Pancreas (tissue), 10 donors: ENCODE results near the gene CDCA4. TPM values are rescaled to one million over a fixed set of nuclear protein-coding genes. Genes with fewer than 3 reads are reported as not detected.

Experiments
- ATAC-seq, 4 donors: fragments of 200-7000 bp; cut with Tn5 transposase; one replicate each; pipeline versions ENCODE4 v1.8.0 to v1.9.1; 2020; ENCODE audit warnings: mild to moderate bottlenecking in 4 of 4, moderate library complexity in 4 of 4
- DNase-seq, 6 donors: peaks; one replicate each; pipeline ENCODE4 v3.0.0-alpha.2; 2020
- FAIRE-seq: peaks from 2 replicates; lab custom pipeline; 2012; peaks lifted over from hg19 to GRCh38; lab: Jason Lieb, UNC
- H3K27ac ChIP-seq, 4 donors: fragments of 200-600 bp; sonication (generic); 1 replicate in 3 of 4; 2 replicates in 1 of 4; pipeline versions ENCODE4 v1.5.0 to v1.8.0; 2020
- H3K27me3 ChIP-seq, 4 donors: fragments of 200-600 bp; one replicate each; pipeline ENCODE4 v1.8.0; 2021
- H3K36me3 ChIP-seq, 3 donors: fragments of 200-600 bp; sonication (generic) in 1 of 3; one replicate each; pipeline versions ENCODE4 v1.5.0 to v1.8.0; 2020 to 2021
- H3K4me1 ChIP-seq, 3 donors: fragments of 200-600 bp; one replicate each; pipeline ENCODE4 v1.8.0; 2021
- H3K4me3 ChIP-seq, 4 donors: fragments of 200-600 bp; sonication (generic) in 2 of 4; one replicate each; pipeline versions ENCODE4 v1.5.0 to v1.8.0; 2020 to 2021
- H3K9me3 ChIP-seq, 4 donors: fragments of 200-600 bp; one replicate each; pipeline ENCODE4 v1.8.0; 2021
- WGBS, 2 donors: extraction: QIAGEN DNeasy Blood & Tissue Kit; methylation state at CpG; one replicate each; pipeline ENCODE4 v1.1.7; 2013; 5-methylcytosine and 5-hydroxymethylcytosine counted together
- intact Hi-C, 3 donors: fragments of 100-400 bp; cut with DNase I; formaldehyde crosslinking; loops; one replicate each; pipeline versions ENCODE4 v1.11.1 to v1.14.2; 2022
- polyA plus RNA-seq, 2 donors: library from polyadenylated mRNA; stranded (reverse); fragments of 200-250 nt; gene quantifications; one replicate each; pipeline ENCODE4 v1.2.3, GENCODE V29; 2013
- total RNA-seq, 6 donors: library from RNA; stranded (reverse); fragmentation: NEBNext Ultra II Directional in 4 of 6; extraction: Animal tissue kit (Norgen Biotek cat#: 25700) in 4 of 6; gene quantifications; one replicate each; pipeline versions ENCODE4 v1.2.1 to v1.2.4, GENCODE V29; 2021 to 2023
- TF ChIP-seq, protein P1 (sequence below), 4 donors: fragments of 200-600 bp; sonication (generic) in 3 of 4; IDR thresholded peaks; one replicate each; pipeline versions ENCODE4 v1.5.0 to v1.8.0; 2021; ENCODE audit warnings: antibody characterized with exemption in 4 of 4
- donor health status: healthy with polysubstance abuse.
- donor health status: DM: no; HTN: no; CAD: no; lungs with moderate emphysema.
- donor health status: DM: no; HTN: no; CAD: no.
- donor health status: control.
- donor health status: control.
- donor health status: Bipolar disorder and iron deficiency.
- donor health status: DM: yes; HTN: yes; CAD: no.
- donor health status: DM: no; HTN: no; CAD: no.
- donor health status: DM: no; HTN: no; CAD: no.
- donor health status: DM: yes; HTN: yes; CAD: no.

The CDCA4 gene
- total and polyA plus RNA-seq, 8 donors: 1.2 to 3.5 (median 2.7) TPM

DNA sequence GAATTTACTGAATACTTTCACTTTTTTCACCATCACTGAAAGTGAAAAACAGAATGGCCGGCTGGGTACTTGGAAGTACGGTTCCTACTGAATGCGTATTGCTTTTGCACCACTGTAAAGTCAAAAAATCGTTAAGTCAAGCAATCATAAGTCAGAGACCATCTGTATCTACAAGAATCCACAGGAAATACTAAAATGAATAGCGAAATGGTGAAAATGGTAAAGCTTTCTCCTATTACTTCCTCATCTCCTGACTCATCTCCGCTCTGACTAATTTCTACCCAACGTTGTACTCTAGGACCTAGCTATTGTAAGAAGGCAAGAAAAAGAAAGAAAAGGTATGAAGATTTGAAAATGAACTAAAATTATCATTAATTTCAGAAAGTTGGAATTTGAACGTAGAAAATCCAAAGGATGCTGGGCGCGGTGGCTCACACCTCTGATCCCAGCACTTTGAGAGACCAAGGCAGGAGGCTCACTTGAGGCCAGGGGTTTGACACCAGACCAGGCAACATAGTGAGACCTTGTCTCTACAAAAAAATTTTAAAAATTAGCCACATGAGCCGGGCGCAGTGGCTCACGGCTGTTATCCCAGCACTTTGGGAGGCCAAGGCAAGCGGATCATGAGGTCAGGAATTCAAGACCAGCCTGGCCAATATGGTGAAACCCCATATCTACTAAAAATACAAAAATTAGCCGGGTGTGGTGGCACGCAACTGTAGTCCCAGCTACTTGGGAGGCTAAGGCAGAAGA, 5.3 kb upstream of the CDCA4 start:
- FAIRE-seq: no peak
- H3K27ac ChIP-seq: no peak overlapping the region

DNA sequence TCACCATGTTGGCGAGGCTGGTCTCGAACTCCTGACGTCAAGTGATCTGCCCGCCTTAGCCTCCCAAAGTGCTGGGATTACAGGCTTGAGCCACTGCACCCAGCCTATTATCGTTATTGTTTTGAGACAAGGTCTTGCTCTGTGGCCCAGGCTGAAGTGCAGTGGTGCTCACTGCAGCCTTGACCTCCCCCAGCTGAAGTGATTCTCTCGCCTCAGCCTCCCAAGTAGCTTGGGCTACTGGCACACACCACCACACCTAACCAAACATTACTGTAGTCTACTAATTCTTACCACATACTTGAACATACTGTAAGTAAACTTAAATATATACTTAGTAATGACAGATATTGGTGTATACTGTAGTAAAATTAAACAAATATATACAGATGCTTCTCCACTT, 4.5 kb upstream of the CDCA4 start:
- FAIRE-seq: no peak
- Histone ChIP-seq H3K27ac (no peak overlapping the region), H3K36me3 (no peaks in the 10 kb centered on the region), H3K4me1 (peaks cover 0 to 7% (median 0%) of the 10 kb centered on the region in 3 donors), H3K27me3 (no peaks in the 10 kb centered on the region), H3K4me3 (no peak overlapping the region), H3K9me3 (no peaks in the 10 kb centered on the region)
- no peak for ATAC-seq
- intact Hi-C loops: no loop called here
- TF ChIP-seq, protein P1, sequence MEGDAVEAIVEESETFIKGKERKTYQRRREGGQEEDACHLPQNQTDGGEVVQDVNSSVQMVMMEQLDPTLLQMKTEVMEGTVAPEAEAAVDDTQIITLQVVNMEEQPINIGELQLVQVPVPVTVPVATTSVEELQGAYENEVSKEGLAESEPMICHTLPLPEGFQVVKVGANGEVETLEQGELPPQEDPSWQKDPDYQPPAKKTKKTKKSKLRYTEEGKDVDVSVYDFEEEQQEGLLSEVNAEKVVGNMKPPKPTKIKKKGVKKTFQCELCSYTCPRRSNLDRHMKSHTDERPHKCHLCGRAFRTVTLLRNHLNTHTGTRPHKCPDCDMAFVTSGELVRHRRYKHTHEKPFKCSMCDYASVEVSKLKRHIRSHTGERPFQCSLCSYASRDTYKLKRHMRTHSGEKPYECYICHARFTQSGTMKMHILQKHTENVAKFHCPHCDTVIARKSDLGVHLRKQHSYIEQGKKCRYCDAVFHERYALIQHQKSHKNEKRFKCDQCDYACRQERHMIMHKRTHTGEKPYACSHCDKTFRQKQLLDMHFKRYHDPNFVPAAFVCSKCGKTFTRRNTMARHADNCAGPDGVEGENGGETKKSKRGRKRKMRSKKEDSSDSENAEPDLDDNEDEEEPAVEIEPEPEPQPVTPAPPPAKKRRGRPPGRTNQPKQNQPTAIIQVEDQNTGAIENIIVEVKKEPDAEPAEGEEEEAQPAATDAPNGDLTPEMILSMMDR (IDR thresholded peaks at IDR 0.05): no peak
- DNase-seq: no peak
- 92 to 96% methylated on average over 6 of the region's 6 CpGs for WGBS, 2 donors

More for the DNA sequence above, 5.3 kb upstream of the CDCA4 start:
- Histone ChIP-seq H3K4me1 (peaks cover 0 to 7% (median 0%) of the 10 kb centered on the region in 3 donors), H3K36me3 (no peaks in the 10 kb centered on the region), H3K27me3 (no peaks in the 10 kb centered on the region), H3K4me3 (no peak overlapping the region), H3K9me3 (no peaks in the 10 kb centered on the region)
- DNase-seq (no peak), ATAC-seq (no peak)
- 87 to 91% methylated on average over 16 of the region's 16 CpGs for WGBS, 2 donors
- intact Hi-C loops: no loop called here
- TF ChIP-seq, protein P1 (IDR thresholded peaks at IDR 0.05): no peak

DNA sequence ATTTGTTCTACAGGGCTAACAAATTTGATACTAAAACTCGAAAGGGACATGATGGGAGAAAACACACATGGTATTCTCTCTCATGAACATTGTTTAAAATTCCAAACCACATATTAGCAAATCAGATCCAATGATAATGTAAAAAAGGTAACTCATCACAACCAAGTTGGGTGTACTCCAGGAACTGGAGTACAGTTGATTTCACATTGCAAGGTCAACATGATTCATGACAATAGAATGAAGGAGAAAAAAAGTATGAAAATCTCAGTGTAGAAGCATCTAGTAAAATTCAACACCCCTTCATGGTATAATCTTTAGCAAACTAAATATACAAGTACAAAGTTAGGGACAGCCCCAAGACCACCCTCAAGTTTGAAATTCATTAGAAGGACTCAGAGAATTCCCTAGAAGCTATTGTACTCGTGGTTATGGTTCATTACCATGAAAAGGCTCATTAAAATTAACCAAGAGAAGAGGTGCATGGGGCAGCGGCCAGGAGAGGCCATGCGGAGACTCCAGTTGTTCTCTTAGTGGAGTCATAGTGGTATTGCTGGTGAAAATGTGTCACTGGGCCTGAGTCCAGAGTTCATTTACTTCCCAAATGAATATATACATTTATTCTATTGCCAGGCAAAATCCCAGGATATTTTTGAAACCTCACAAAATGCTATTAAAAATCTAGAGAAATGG, 3.1 kb upstream of the CDCA4 start:
- Histone ChIP-seq H3K27ac (no peak overlapping the region), H3K9me3 (no peaks in the 10 kb centered on the region), H3K36me3 (no peaks in the 10 kb centered on the region), H3K4me3 (no peak overlapping the region), H3K4me1 (peaks cover 0 to 14% (median 7%) of the 10 kb centered on the region in 3 donors), H3K27me3 (no peaks in the 10 kb centered on the region)
- ATAC-seq: no peak
- no peak for DNase-seq
- WGBS, 2 donors: 63% methylated on average over 4 of the region's 4 CpGs
- no peak for FAIRE-seq
- intact Hi-C loops: no loop called here
- TF ChIP-seq, protein P1 (IDR thresholded peaks at IDR 0.05): no peak

DNA sequence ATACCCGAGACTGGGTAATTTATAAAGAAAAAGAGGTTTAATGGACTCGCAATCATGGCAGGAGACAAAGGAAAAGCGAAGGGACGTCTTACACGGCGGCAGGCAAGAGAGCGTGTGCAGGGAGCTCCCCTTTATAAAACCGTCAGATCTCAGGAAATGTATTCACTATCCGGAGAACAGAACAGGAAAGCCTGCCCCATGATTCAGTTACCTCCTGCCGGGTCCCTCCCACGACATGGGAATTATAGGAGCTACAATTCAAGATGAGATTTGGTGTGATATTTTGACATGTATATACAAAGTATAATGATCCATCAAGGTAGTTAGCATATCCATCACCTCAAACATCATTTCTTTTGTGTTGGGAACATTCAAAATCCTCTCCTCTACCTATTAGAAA, 2.3 kb upstream of the CDCA4 start:
- Histone ChIP-seq H3K27me3 (no peaks in the 10 kb centered on the region), H3K9me3 (no peaks in the 10 kb centered on the region), H3K4me1 (peaks cover 0 to 14% (median 7%) of the 10 kb centered on the region in 3 donors), H3K36me3 (no peaks in the 10 kb centered on the region), H3K27ac (no peak overlapping the region), H3K4me3 (no peak overlapping the region)
- 83 to 87% methylated on average over 11 of the region's 11 CpGs for WGBS, 2 donors
- DNase-seq (no peak), ATAC-seq (no peak), FAIRE-seq (no peak)
- intact Hi-C loops: no loop called here
- TF ChIP-seq, protein P1 (IDR thresholded peaks at IDR 0.05): no peak
